GM18867 (cell line): ENCODE data around the gene ZBTB46.

Source experiments
- ATAC-seq: cut with Tn5 transposase; IDR thresholded peaks from one replicate; pipeline ENCODE4 v1.9.1; 2021; ENCODE audit warnings: mild to moderate bottlenecking, moderate library complexity; ENCODE audit not compliant: unreplicated experiment

ZBTB46 gene

DNA sequence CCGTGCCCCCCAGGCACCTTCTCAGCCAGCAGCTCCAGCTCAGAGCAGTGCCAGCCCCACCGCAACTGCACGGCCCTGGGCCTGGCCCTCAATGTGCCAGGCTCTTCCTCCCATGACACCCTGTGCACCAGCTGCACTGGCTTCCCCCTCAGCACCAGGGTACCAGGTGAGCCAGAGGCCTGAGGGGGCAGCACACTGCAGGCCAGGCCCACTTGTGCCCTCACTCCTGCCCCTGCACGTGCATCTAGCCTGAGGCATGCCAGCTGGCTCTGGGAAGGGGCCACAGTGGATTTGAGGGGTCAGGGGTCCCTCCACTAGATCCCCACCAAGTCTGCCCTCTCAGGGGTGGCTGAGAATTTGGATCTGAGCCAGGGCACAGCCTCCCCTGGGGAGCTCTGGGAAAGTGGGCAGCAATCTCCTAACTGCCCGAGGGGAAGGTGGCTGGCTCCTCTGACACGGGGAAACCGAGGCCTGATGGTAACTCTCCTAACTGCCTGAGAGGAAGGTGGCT is 133.7 kb downstream of the ZBTB46 start:
- no peak for ATAC-seq

DNA sequence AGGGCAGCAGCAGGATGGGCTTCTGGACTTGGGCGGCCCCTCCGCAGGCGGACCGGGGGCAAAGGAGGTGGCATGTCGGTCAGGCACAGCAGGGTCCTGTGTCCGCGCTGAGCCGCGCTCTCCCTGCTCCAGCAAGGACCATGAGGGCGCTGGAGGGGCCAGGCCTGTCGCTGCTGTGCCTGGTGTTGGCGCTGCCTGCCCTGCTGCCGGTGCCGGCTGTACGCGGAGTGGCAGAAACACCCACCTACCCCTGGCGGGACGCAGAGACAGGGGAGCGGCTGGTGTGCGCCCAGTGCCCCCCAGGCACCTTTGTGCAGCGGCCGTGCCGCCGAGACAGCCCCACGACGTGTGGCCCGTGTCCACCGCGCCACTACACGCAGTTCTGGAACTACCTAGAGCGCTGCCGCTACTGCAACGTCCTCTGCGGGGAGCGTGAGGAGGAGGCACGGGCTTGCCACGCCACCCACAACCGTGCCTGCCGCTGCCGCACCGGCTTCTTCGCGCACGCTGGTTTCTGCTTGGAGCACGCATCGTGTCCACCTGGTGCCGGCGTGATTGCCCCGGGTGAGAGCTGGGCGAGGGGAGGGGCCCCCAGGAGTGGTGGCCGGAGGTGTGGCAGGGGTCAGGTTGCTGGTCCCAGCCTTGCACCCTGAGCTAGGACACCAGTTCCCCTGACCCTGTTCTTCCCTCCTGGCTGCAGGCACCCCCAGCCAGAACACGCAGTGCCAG is 134.3 kb downstream of the ZBTB46 start, which contains the start of gene TNFRSF6B:
TSS of gene TNFRSF6B (plus strand) at position 25 of the 729 bp plus-strand sequence. CDS start at position 141, 116 bp downstream.
- no peak for ATAC-seq

DNA sequence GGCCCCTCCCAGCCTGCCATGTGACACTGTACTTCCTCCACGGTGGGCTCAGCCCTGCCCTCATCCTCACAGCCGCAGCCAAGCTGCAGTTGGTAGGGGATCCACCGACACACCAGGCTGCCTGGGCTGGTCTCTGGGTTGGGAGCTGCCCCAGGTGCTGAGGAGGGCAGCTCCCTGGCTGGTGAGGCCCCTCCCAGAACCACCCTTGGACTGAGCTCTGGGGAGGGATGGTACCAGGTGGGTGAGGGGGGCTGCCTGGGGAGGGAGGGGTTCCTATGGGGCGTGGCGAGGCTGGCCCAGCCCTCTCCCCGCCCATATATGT is 134.8 kb downstream of the ZBTB46 start:
- ATAC-seq: no peak

DNA sequence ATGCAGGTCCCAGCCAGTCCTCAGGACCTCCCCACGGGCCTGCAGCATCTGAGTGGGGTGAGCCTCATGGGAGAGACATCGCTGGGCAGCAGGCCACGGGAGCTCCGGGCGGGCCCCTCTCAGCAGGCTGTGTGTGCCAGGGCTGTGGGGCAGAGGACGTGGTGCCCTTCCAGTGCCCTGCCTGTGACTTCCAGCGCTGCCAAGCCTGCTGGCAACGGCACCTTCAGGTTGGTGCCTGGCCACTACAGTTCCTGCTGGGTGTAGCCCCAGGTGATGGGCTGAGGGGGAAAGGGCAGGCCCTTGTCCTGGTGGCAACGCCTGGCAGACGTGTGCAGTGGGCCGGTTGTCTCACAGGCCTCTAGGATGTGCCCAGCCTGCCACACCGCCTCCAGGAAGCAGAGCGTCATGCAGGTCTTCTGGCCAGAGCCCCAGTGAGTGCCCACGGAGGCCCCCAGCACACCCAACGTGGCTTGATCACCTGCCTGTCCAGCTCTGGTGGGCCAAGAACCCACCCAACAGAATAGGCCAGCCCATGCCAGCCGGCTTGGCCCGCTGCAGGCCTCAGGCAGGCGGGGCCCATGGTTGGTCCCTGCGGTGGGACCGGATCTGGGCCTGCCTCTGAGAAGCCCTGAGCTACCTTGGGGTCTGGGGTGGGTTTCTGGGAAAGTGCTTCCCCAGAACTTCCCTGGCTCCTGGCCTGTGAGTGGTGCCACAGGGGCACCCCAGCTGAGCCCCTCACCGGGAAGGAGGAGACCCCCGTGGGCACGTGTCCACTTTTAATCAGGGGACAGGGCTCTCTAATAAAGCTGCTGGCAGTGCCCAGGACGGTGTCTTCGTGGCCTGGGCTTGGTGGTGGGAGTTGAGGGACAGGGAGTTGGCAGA is 135.4 kb downstream of the ZBTB46 start:
- no peak for ATAC-seq

DNA sequence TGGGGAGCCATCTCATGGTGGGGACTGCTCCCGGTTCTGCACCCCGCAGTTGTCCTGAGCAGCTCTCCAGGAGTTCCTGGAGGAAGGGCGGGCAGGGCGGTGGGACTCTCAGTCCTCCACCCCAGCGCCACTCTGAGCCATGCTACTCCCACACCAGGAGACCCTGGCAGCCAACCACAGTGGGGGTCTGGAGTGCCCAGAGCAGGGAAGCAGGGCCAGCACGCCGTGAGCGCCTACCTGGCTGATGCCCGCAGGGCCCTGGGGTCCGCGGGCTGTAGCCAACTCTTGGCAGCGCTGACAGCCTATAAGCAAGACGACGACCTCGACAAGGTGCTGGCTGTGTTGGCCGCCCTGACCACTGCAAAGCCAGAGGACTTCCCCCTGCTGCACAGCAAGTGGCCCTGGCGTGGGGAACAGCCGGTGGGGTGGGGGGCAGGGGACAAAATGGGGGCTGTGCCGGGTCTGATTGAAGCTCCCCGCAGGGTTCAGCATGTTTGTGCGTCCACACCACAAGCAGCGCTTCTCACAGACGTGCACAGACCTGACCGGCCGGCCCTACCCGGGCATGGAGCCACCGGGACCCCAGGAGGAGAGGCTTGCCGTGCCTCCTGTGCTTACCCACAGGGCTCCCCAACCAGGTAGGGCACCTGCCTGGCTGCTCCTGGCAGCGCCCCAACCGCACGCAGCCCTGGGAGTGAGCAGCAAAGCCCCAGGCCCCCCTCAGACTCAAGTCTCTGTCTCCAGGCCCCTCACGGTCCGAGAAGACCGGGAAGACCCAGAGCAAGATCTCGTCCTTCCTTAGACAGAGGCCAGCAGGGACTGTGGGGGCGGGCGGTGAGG is 136.3 kb downstream of the ZBTB46 start:
- ATAC-seq: no peak

DNA sequence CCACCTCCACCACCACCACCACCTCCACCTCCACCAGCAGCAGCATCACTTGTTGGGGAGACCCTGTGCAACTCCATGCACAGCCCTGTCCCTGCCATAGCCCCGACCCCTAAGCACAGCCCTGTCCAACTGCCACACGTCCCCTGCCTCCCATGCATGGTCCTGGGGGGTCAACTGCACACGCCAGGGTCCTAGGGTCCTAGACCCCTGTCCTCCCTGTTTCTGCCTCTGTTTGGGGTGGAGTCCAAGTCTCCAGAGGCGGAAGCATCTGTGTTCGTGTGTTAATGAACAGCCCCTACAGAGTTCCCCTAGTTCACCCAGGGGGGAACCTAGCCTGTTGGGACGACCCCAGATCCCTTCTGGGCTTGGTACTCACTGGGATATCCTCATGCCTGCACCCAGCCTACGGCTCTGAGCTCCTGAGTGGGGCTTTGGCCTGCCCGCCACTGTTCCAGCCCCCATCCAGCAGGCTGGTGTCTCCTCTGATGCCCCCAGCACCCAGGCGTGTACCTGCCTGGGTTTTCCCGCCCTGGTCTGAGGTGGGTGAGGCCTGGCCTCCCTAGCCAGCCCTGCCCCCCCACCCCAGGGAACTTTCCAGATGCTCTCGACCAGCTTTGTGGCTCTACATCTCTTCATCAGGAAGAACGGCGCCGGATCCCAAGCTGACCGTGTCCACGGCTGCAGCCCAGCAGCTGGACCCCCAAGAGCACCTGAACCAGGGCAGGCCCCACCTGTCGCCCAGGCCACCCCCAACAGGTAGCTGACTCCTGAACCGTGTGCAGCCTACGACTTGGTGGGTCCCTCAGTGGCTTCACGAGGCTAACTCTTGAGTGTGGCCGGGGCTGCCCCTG is 137.1 kb downstream of the ZBTB46 start:
- no peak for ATAC-seq
